Breast epithelium (tissue), 4 donors: ENCODE measurements around the gene PRSS50. TPM values are rescaled to one million over a fixed set of nuclear protein-coding genes. Genes with fewer than 3 reads are reported as not detected.

Source experiments
- DNase-seq, 2 donors: peaks; one replicate each; pipeline ENCODE4 v3.0.0-alpha.2; 2019; ENCODE audit warnings: low spot score in 2 of 2
- H3K27ac ChIP-seq, 2 donors: fragments of 200-600 bp; sonication (generic) in 1 of 2; one replicate each; pipeline ENCODE4 v1.5.1; 2016 to 2019; ENCODE audit warnings: mild to moderate bottlenecking in 1 of 2
- H3K27me3 ChIP-seq, 2 donors: fragments of 200-600 bp; sonication (generic) in 1 of 2; one replicate each; pipeline versions ENCODE4 v1.5.1 to v1.6.0; 2017 to 2019; ENCODE audit warnings: control low read depth in 1 of 2, mild to moderate bottlenecking in 1 of 2
- H3K36me3 ChIP-seq: fragments of 200-600 bp; one replicate; pipeline ENCODE4 v1.5.1; 2019
- H3K4me1 ChIP-seq, 2 donors: fragments of 200-600 bp; sonication (generic); one replicate each; pipeline ENCODE4 v1.5.1; 2016 to 2019; ENCODE audit warnings: control low read depth in 1 of 2
- H3K4me3 ChIP-seq, 3 donors: fragments of 200-600 bp; sonication (generic); 1 replicate in 2 of 3; 2 replicates in 1 of 3; pipeline ENCODE4 v1.5.1; 2016 to 2019; ENCODE audit warnings: mild to moderate bottlenecking in 3 of 3, moderate library complexity in 2 of 3
- H3K9me3 ChIP-seq, 2 donors: fragments of 200-600 bp; sonication (generic) in 1 of 2; one replicate each; pipeline ENCODE4 v1.5.1; 2016 to 2019; ENCODE audit warnings: control low read depth in 1 of 2
- CTCF ChIP-seq, 3 donors: fragments of 450-650 bp; IDR thresholded peaks; one replicate each; pipeline ENCODE4 v1.5.1; 2016 to 2017; ENCODE audit warnings: antibody characterized with exemption in 3 of 3, mild to moderate bottlenecking in 3 of 3, moderate library complexity in 3 of 3
- POLR2A ChIP-seq: fragments of 450-650 bp; IDR thresholded peaks from one replicate; pipeline ENCODE4 v1.6.1; 2016; ENCODE audit warnings: antibody characterized with exemption, mild to moderate bottlenecking, moderate library complexity
- POLR2AphosphoS5 ChIP-seq, 3 donors: sonication (generic); formaldehyde crosslinking; IDR thresholded peaks; one replicate each; pipeline ENCODE4 v1.6.1; 2017; ENCODE audit warnings: antibody characterized with exemption in 3 of 3
- intact Hi-C: fragments of 100-400 bp; cut with DNase I; formaldehyde crosslinking; loops from one replicate; pipeline ENCODE4 v1.15.1; 2023; ENCODE audit warnings: low total_unique reads
- total RNA-seq, 3 donors: library from RNA; depleted of rRNA; stranded (reverse); fragments of >200 nt; gene quantifications; one replicate each; pipeline ENCODE4 v1.1.0, GENCODE V29; 2016

The PRSS50 gene
- total RNA-seq, 3 donors from 2014 or later = 2.9 to 3.6 TPM; not detected in 1

GRCh38 chr3:46709721-46710120 is 7.9 kb downstream of the PRSS50 start:
- no peaks in the 10 kb centered on the region for H3K27me3 ChIP-seq
- no peaks in the 10 kb centered on the region for H3K9me3 ChIP-seq
- H3K27ac ChIP-seq = no peak overlapping the region
- H3K4me1 ChIP-seq = no peaks in the 10 kb centered on the region
- H3K4me3 ChIP-seq = no peak overlapping the region
- H3K36me3 ChIP-seq = no peaks in the 10 kb centered on the region
- TF ChIP-seq CTCF (IDR thresholded peaks at IDR 0.05) (no peak), POLR2A (no peak), POLR2AphosphoS5 (IDR thresholded peaks at IDR 0.05) (no peak)
- peak in 1 of 2 donors; percentile 25 for DNase-seq
- intact Hi-C loops = loop anchor here (10.0 kb wide), 1 partner anchor 185 kb away; no protein-coding TSS in a partner anchor

- H3K36me3 ChIP-seq = no peaks in the 10 kb centered on the region
- TF ChIP-seq POLR2AphosphoS5 (IDR thresholded peaks at IDR 0.05) (no peak), CTCF (IDR thresholded peaks at IDR 0.05) (no peak)
- H3K27ac ChIP-seq = no peak overlapping the region
- DNase-seq = peak in 1 of 2 donors; percentile 45
- no peaks in the 10 kb centered on the region for H3K27me3 ChIP-seq
- H3K4me3 ChIP-seq = no peak overlapping the region
- H3K4me1 ChIP-seq = no peaks in the 10 kb centered on the region
- intact Hi-C loops = loop anchor here (10.0 kb wide), 1 partner anchor 186 kb away; no protein-coding TSS in a partner anchor
- no peaks in the 10 kb centered on the region for H3K9me3 ChIP-seq
Observed at GRCh38 chr3:46709157-46709654, 8.5 kb downstream of the PRSS50 start.

GRCh38 chr3:46708401-46709156 is 9.1 kb downstream of the PRSS50 start:
- peak in 1 of 2 donors; percentile 37 for DNase-seq
- H3K27me3 ChIP-seq = no peaks in the 10 kb centered on the region
- H3K4me3 ChIP-seq = no peak overlapping the region
- TF ChIP-seq POLR2A = no peak
- TF ChIP-seq CTCF (IDR thresholded peaks at IDR 0.05) = no peak
- no peak for TF ChIP-seq POLR2AphosphoS5 (IDR thresholded peaks at IDR 0.05)
- no peaks in the 10 kb centered on the region for H3K9me3 ChIP-seq
- H3K36me3 ChIP-seq = no peaks in the 10 kb centered on the region
- H3K4me1 ChIP-seq = no peaks in the 10 kb centered on the region
- H3K27ac ChIP-seq = no peak overlapping the region
- intact Hi-C loops = loop anchor here (10.0 kb wide), 1 partner anchor 186 kb away; no protein-coding TSS in a partner anchor

GRCh38 chr3:46707601-46708011 is 10.1 kb downstream of the PRSS50 start:
- H3K4me3 ChIP-seq = no peak overlapping the region
- H3K9me3 ChIP-seq = no peaks in the 10 kb centered on the region
- TF ChIP-seq POLR2AphosphoS5 (IDR thresholded peaks at IDR 0.05) (no peak), POLR2A (no peak), CTCF (IDR thresholded peaks at IDR 0.05) (no peak)
- H3K4me1 ChIP-seq = no peaks in the 10 kb centered on the region
- intact Hi-C loops = loop anchor here (10.0 kb wide), 1 partner anchor 187 kb away; no protein-coding TSS in a partner anchor
- H3K27me3 ChIP-seq = no peaks in the 10 kb centered on the region
- no peak overlapping the region for H3K27ac ChIP-seq
- no peaks in the 10 kb centered on the region for H3K36me3 ChIP-seq
- DNase-seq = peak in 1 of 2 donors; percentile 30
